Fibroblast of villous mesenchyme (primary cell): Measurements from ENCODE around the gene LSM7. TPM values are rescaled to one million over a fixed set of nuclear protein-coding genes. Genes with fewer than 3 reads are reported as not detected.
A peak's percentile ranks its signal among the peaks of the same experiment; 100 is the strongest.

Experiments
- DNase-seq: peaks from one replicate; pipeline ENCODE4 v3.0.0-alpha.2; 2010; ENCODE audit warnings: low read depth
- H3K4me3 ChIP-seq: 2 replicates; pipeline ENCODE4 v1.5.1; 2011; ENCODE audit warnings: low read depth, mild to moderate bottlenecking, low read length
- total RNA-seq: library from RNA; depleted of rRNA; stranded (reverse); fragments of >200 nt; gene quantifications from 2 replicates; pipeline ENCODE4 v1.2.3, GENCODE V29; 2012
- TF ChIP-seq, protein P1 (sequence below): IDR thresholded peaks from 2 replicates; pipeline ENCODE4 v1.5.1; 2012; ENCODE audit warnings: low read depth, mild to moderate bottlenecking, low read length; ENCODE audit not compliant: insufficient read depth

Gene LSM7
- total RNA-seq, 1 donor, result 78.2 TPM

DNA sequence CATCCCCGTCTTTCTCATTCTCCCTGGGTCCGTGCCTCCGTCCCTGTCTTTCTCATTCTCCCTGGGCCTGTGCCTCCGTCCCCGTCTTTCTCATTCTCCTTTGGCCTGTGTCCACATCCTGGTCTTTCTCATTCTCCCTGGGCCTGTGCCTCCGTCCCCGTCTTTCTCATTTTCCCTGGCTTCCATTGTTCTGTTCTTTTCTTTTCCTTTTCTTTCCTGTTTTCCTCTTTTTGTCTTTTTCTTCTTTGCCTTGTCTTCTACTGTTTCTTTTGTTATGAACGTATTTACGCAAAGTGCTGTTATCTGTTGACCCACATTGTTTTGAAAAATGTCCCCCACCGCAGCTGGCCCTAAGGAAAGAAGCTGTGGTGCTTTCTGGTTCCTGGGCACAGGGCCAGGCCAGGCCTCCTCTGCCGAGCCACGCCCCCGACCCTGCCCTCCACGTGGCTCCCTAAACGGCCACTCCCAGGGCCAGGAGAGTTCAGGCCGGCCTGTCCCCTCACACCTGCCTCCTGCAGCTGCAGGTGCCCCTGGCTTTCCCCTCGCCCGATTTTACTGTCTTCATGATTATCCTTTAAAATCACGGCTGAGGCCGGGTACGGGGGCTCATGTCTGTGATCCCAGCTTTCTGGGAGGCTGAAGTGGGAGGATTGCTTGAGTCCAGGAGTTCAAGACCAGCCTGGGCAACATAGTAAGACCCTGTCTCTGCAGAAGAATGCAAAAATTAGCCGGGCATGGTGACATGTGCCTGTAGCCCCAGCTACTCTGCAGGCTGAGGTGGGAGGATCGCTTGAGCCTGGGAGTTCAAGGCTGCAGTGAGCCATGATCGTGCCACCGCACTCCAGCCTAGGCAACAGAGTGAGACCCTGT is 17.6 kb upstream of the LSM7 start:
- TF ChIP-seq, protein P1, sequence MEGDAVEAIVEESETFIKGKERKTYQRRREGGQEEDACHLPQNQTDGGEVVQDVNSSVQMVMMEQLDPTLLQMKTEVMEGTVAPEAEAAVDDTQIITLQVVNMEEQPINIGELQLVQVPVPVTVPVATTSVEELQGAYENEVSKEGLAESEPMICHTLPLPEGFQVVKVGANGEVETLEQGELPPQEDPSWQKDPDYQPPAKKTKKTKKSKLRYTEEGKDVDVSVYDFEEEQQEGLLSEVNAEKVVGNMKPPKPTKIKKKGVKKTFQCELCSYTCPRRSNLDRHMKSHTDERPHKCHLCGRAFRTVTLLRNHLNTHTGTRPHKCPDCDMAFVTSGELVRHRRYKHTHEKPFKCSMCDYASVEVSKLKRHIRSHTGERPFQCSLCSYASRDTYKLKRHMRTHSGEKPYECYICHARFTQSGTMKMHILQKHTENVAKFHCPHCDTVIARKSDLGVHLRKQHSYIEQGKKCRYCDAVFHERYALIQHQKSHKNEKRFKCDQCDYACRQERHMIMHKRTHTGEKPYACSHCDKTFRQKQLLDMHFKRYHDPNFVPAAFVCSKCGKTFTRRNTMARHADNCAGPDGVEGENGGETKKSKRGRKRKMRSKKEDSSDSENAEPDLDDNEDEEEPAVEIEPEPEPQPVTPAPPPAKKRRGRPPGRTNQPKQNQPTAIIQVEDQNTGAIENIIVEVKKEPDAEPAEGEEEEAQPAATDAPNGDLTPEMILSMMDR, result no peak
- DNase-seq, result peak; percentile 31
- H3K4me3 ChIP-seq, result no peak overlapping the region

DNA sequence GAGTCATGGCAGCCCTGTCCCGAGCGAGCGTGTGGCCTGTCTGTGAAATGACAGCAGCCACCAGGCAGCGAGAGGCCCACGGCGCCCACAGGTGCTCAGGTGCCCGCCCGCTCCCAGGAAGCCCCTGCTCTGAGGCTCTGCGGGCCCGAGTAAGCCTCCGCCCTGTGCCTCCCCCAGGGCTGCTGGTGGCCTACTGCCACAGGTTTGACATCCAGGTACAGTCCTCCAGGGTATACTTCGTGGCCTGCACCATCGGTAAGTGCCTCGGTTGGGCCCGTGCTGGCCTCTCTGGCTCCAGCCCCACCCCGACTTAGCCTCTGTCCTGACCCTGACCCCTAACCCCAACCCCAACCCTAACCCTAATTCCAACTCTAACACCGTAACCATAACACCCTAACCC is 16.7 kb upstream of the LSM7 start:
- TF ChIP-seq, protein P1, result no peak
- no peak for DNase-seq
- no peak overlapping the region for H3K4me3 ChIP-seq

- DNase-seq, result no peak
- TF ChIP-seq, protein P1, result no peak
- H3K4me3 ChIP-seq, result no peak overlapping the region
Measured at GRCh38 chr19:2344381-2344870, 16.0 kb upstream of the LSM7 start.

- DNase-seq, result no peak
- no peak overlapping the region for H3K4me3 ChIP-seq
- TF ChIP-seq, protein P1, result no peak
Measured at GRCh38 chr19:2343289-2343982, 15.1 kb upstream of the LSM7 start.

GRCh38 chr19:2342656-2343288 is 14.4 kb upstream of the LSM7 start:
- no peak for DNase-seq
- TF ChIP-seq, protein P1, result no peak
- H3K4me3 ChIP-seq, result no peak overlapping the region

GRCh38 chr19:2341982-2342381 is 13.6 kb upstream of the LSM7 start:
- H3K4me3 ChIP-seq, result no peak overlapping the region
- DNase-seq, result no peak
- TF ChIP-seq, protein P1, result no peak
